Smooth muscle cell (in vitro differentiated cells): ENCODE data around the gene GRK5. TPM values are rescaled to one million over a fixed set of nuclear protein-coding genes. Genes with fewer than 3 reads are reported as not detected.

ENCODE experiments used
- DNase-seq: peaks from one replicate; lab custom pipeline; 2025; ENCODE audit not compliant: unreplicated experiment; lab: John Stamatoyannopoulos, UW
- H2AFZ ChIP-seq: fragments of 200-600 bp; sonication (generic); 2 replicates; pipeline ENCODE4 v1.6.0; 2016; ENCODE audit warnings: antibody characterized with exemption, low read depth, mild to moderate bottlenecking
- H3F3A ChIP-seq: fragments of 200-600 bp; sonication (generic); 2 replicates; pipeline ENCODE4 v1.6.0; 2017; ENCODE audit warnings: antibody characterized with exemption, low read depth
- H3K27ac ChIP-seq: fragments of 200-600 bp; sonication (generic); 2 replicates; pipeline ENCODE4 v1.5.1; 2016; ENCODE audit warnings: low read depth, mild to moderate bottlenecking
- H3K27me3 ChIP-seq: fragments of 200-600 bp; sonication (generic); 2 replicates; pipeline ENCODE4 v1.6.1; 2016; ENCODE audit warnings: low read depth, mild to moderate bottlenecking
- H3K36me3 ChIP-seq: fragments of 200-600 bp; sonication (generic); 2 replicates; pipeline ENCODE4 v1.5.1; 2016; ENCODE audit warnings: low read depth
- H3K4me1 ChIP-seq: fragments of 200-600 bp; sonication (generic); 2 replicates; pipeline ENCODE4 v1.5.1; 2016; ENCODE audit warnings: low read depth
- H3K4me2 ChIP-seq: fragments of 200-600 bp; sonication (generic); 2 replicates; pipeline ENCODE4 v1.6.0; 2016; ENCODE audit warnings: mild to moderate bottlenecking
- H3K4me3 ChIP-seq: fragments of 200-600 bp; sonication (generic); 2 replicates; pipeline ENCODE4 v1.5.1; 2016; ENCODE audit warnings: mild to moderate bottlenecking
- H3K79me2 ChIP-seq: fragments of 200-600 bp; sonication (generic); 2 replicates; pipeline ENCODE4 v1.6.0; 2016; ENCODE audit warnings: low read depth, mild to moderate bottlenecking
- H3K9ac ChIP-seq: fragments of 200-600 bp; sonication (generic); 2 replicates; pipeline ENCODE4 v1.6.0; 2016; ENCODE audit warnings: low read depth
- H3K9me3 ChIP-seq: fragments of 200-600 bp; sonication (generic); replicated peaks from 2 replicates; pipeline ENCODE4 v1.5.1; 2016; ENCODE audit warnings: low read depth
- H4K20me1 ChIP-seq: fragments of 200-600 bp; sonication (generic); 2 replicates; pipeline ENCODE4 v1.6.0; 2016; ENCODE audit warnings: low read depth
- WGBS: methylation state at CpG from one replicate; pipeline ENCODE4 v1.1.7; 2016; ENCODE audit warnings: low lambda C conversion rate; 5-methylcytosine and 5-hydroxymethylcytosine counted together
- polyA plus RNA-seq: library from polyadenylated mRNA; unstranded; fragments of >200 nt; fragmentation: Nextera tagmentation; extraction: Ambion mirVana; gene quantifications from 2 replicates; pipeline ENCODE4 v1.2.1, GENCODE V29; 2016
- total RNA-seq: library from RNA; depleted of rRNA; stranded (reverse); fragments of >200 nt; gene quantifications from 2 replicates; pipeline ENCODE4 v1.2.3, GENCODE V29; 2014
- TF ChIP-seq, protein P1 (sequence below): fragments of 200-600 bp; sonication (generic); IDR thresholded peaks from 2 replicates; pipeline ENCODE4 v1.5.1; 2017; ENCODE audit warnings: borderline replicate concordance, mild to moderate bottlenecking, antibody characterized with exemption; ENCODE audit not compliant: insufficient read depth, poor library complexity, severe bottlenecking

The GRK5 gene
- total and polyA plus RNA-seq, 2 experiments from 2014 or later = 4.4 to 5.2 TPM

GRCh38 chr10:119253433-119254174, 46.2 kb downstream of the GRK5 start:
- Histone ChIP-seq H3K27me3 (no peaks in the 10 kb centered on the region), H3K9ac (peak overlapping the region; percentile 65), H3K4me1 (peaks cover 23% of the 10 kb centered on the region), H3K27ac (peak overlapping the region; percentile 94), H2AFZ (no peak overlapping the region), H3K9me3 (no peaks in the 10 kb centered on the region), H3K4me2 (peak overlapping the region; percentile 68), H4K20me1 (peaks cover 62% of the 10 kb centered on the region), H3K4me3 (no peak overlapping the region), H3K79me2 (peaks cover 7% of the 10 kb centered on the region), H3K36me3 (no peaks in the 10 kb centered on the region), H3F3A (peaks cover 49% of the 10 kb centered on the region)
- TF ChIP-seq, protein P1, sequence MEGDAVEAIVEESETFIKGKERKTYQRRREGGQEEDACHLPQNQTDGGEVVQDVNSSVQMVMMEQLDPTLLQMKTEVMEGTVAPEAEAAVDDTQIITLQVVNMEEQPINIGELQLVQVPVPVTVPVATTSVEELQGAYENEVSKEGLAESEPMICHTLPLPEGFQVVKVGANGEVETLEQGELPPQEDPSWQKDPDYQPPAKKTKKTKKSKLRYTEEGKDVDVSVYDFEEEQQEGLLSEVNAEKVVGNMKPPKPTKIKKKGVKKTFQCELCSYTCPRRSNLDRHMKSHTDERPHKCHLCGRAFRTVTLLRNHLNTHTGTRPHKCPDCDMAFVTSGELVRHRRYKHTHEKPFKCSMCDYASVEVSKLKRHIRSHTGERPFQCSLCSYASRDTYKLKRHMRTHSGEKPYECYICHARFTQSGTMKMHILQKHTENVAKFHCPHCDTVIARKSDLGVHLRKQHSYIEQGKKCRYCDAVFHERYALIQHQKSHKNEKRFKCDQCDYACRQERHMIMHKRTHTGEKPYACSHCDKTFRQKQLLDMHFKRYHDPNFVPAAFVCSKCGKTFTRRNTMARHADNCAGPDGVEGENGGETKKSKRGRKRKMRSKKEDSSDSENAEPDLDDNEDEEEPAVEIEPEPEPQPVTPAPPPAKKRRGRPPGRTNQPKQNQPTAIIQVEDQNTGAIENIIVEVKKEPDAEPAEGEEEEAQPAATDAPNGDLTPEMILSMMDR = no peak
- WGBS = 6% methylated on average over 16 of the region's 16 CpGs
- DNase-seq = peak; percentile 46

DNA sequence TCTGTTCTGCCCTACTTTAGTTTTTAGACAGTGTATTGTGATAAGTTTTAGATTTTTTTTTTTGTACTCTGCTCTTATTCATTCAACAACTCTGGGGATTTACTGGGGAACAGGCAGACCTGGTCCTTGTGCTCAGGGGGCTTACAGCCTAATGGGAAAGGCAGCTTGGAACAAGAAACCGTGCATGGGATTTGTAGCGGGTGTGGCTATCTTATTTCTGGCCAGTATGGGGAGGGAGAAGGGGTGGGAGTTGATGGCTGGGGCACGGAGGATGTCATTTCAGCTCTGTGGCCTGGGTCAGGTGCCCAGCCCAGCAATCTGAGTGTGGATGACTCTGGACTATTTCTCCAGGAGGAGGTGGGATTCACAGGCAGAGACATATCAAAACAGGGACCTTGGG, 47.0 kb downstream of the GRK5 start:
- H3K79me2 ChIP-seq = peaks cover 7% of the 10 kb centered on the region
- no peak overlapping the region for H2AFZ ChIP-seq
- H3K36me3 ChIP-seq = no peaks in the 10 kb centered on the region
- TF ChIP-seq, protein P1 = no peak
- H3K9me3 ChIP-seq = no peaks in the 10 kb centered on the region
- peaks cover 48% of the 10 kb centered on the region for H3F3A ChIP-seq
- no peak for DNase-seq
- no peak overlapping the region for H3K4me3 ChIP-seq
- peak overlapping the region; percentile 61 for H3K4me2 ChIP-seq
- H3K4me1 ChIP-seq = peaks cover 23% of the 10 kb centered on the region
- H4K20me1 ChIP-seq = peaks cover 63% of the 10 kb centered on the region
- H3K27me3 ChIP-seq = no peaks in the 10 kb centered on the region
- WGBS = 27% methylated on average over 3 of the region's 3 CpGs
- peak overlapping the region; percentile 94 for H3K27ac ChIP-seq
- peak overlapping the region; percentile 65 for H3K9ac ChIP-seq

DNA sequence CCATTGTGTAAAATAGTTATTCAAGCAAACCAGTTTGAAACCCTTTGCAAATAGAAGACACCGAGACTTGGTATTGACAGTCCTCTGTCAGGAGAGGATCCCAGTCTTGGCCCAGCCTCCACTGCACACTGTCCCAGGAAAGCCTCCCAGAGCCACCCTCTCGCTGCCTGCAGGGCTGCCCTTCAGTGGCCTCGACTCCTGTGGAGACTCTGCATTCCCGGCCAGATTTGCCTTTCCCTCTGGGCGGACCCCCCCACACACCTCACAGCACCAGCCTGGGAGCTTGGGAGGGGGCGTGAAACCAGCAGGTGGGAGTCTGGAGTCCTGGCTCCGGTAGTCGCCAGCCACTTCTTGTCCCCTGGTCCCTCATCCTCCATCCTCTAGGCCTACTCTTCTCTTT, 48.7 kb downstream of the GRK5 start:
- 90% methylated on average over 8 of the region's 8 CpGs for WGBS
- no peak for DNase-seq

More for the DNA sequence above, 48.7 kb downstream of the GRK5 start:
- H2AFZ ChIP-seq = no peak overlapping the region
- TF ChIP-seq, protein P1 = no peak
- H3K4me2 ChIP-seq = no peak overlapping the region
- H3K4me1 ChIP-seq = peaks cover 15% of the 10 kb centered on the region
- no peak overlapping the region for H3K27ac ChIP-seq
- no peaks in the 10 kb centered on the region for H3K9me3 ChIP-seq
- H3K4me3 ChIP-seq = no peak overlapping the region
- peaks cover 48% of the 10 kb centered on the region for H4K20me1 ChIP-seq
- H3K9ac ChIP-seq = no peak overlapping the region
- H3K27me3 ChIP-seq = no peaks in the 10 kb centered on the region
- no peaks in the 10 kb centered on the region for H3K36me3 ChIP-seq
- H3F3A ChIP-seq = peaks cover 31% of the 10 kb centered on the region
- H3K79me2 ChIP-seq = peaks cover 10% of the 10 kb centered on the region
